Type B pancreatic cell (in vitro differentiated cells): ENCODE results near the gene SETD4. TPM values are rescaled to one million over a fixed set of nuclear protein-coding genes. Genes with fewer than 3 reads are reported as not detected.

Source experiments
- DNase-seq: peaks from one replicate; pipeline ENCODE4 v3.0.0; 2021; ENCODE audit warnings: mixed read lengths; ENCODE audit not compliant: unreplicated experiment; ENCODE audit errors: extremely low spot score
- H3K27ac Mint-ChIP-seq: 2 replicates; pipeline ENCODE4 v1.8.0; 2021; ENCODE audit warnings: mild to moderate bottlenecking, mixed read lengths
- H3K27me3 Mint-ChIP-seq: 2 replicates; pipeline ENCODE4 v1.8.0; 2021; ENCODE audit warnings: mixed read lengths
- H3K36me3 Mint-ChIP-seq: 2 replicates; pipeline ENCODE4 v1.8.0; 2021; ENCODE audit warnings: mixed read lengths
- H3K4me1 Mint-ChIP-seq: one replicate; pipeline ENCODE4 v1.8.0; 2021; ENCODE audit warnings: mixed read lengths; ENCODE audit not compliant: unreplicated experiment
- H3K4me3 Mint-ChIP-seq: 2 replicates; pipeline ENCODE4 v1.8.0; 2021; ENCODE audit warnings: mild to moderate bottlenecking, mixed read lengths
- H3K9me3 Mint-ChIP-seq: 2 replicates; pipeline ENCODE4 v1.8.0; 2021; ENCODE audit warnings: mixed read lengths
- CTCF ChIP-seq: fragments of 200-600 bp; sonication (generic); conservative IDR thresholded peaks from 2 replicates; pipeline ENCODE4 v1.5.0; 2021; ENCODE audit warnings: antibody characterized with exemption, mild to moderate bottlenecking
- total RNA-seq: library from RNA; stranded (reverse); gene quantifications from 2 replicates; pipeline ENCODE4 v1.2.1, GENCODE V29; 2021; ENCODE audit warnings: low replicate concordance

SETD4 gene
- total RNA-seq, 1 donor from 2014 or later: 26.4 TPM

GRCh38 chr21:36082237-36082664, 21.9 kb upstream of the SETD4 start:
- DNase-seq: no peak
- H3K4me3 Mint-ChIP-seq: no peak overlapping the region
- no peak overlapping the region for H3K27ac Mint-ChIP-seq
- H3K36me3 Mint-ChIP-seq: no peaks in the 10 kb centered on the region
- no peaks in the 10 kb centered on the region for H3K9me3 Mint-ChIP-seq
- H3K27me3 Mint-ChIP-seq: peaks cover 3% of the 10 kb centered on the region
- no peak for TF ChIP-seq CTCF
- H3K4me1 Mint-ChIP-seq: no peaks in the 10 kb centered on the region

- DNase-seq: no peak
- TF ChIP-seq CTCF: no peak
- Mint-ChIP-seq H3K4me3 (no peak overlapping the region), H3K36me3 (no peaks in the 10 kb centered on the region), H3K9me3 (no peaks in the 10 kb centered on the region), H3K27me3 (peaks cover 8% of the 10 kb centered on the region), H3K27ac (no peak overlapping the region), H3K4me1 (peaks cover 9% of the 10 kb centered on the region)
Observed at GRCh38 chr21:36080386-36080785, 20.1 kb upstream of the SETD4 start.

- H3K27ac Mint-ChIP-seq: no peak overlapping the region
Observed at GRCh38 chr21:36079671-36080070, 19.3 kb upstream of the SETD4 start.

GRCh38 chr21:36079010-36079649, 18.8 kb upstream of the SETD4 start:
- Mint-ChIP-seq H3K4me1 (peaks cover 9% of the 10 kb centered on the region), H3K27me3 (peaks cover 8% of the 10 kb centered on the region), H3K9me3 (no peaks in the 10 kb centered on the region), H3K27ac (no peak overlapping the region), H3K4me3 (no peak overlapping the region), H3K36me3 (no peaks in the 10 kb centered on the region)
- no peak for DNase-seq
- TF ChIP-seq CTCF: no peak

More at GRCh38 chr21:36079671-36080070, 19.3 kb upstream of the SETD4 start:
- no peak for TF ChIP-seq CTCF
- H3K27me3 Mint-ChIP-seq: peaks cover 8% of the 10 kb centered on the region
- H3K36me3 Mint-ChIP-seq: no peaks in the 10 kb centered on the region
- no peak for DNase-seq
- no peak overlapping the region for H3K4me3 Mint-ChIP-seq
- H3K4me1 Mint-ChIP-seq: peaks cover 9% of the 10 kb centered on the region
- no peaks in the 10 kb centered on the region for H3K9me3 Mint-ChIP-seq

- H3K27ac Mint-ChIP-seq: no peak overlapping the region
- DNase-seq: no peak
- TF ChIP-seq CTCF: no peak
- H3K27me3 Mint-ChIP-seq: peaks cover 8% of the 10 kb centered on the region
- H3K36me3 Mint-ChIP-seq: no peaks in the 10 kb centered on the region
- H3K4me3 Mint-ChIP-seq: no peak overlapping the region
- H3K9me3 Mint-ChIP-seq: no peaks in the 10 kb centered on the region
- peaks cover 16% of the 10 kb centered on the region for H3K4me1 Mint-ChIP-seq
Observed at GRCh38 chr21:36077758-36078157, 17.4 kb upstream of the SETD4 start.
